T-helper 22 cell (primary cell): ENCODE measurements around the gene MPV17L2.
A peak's percentile ranks its signal among the peaks of the same experiment; 100 is the strongest.
"Not testable (repeated sequence)": the region's sequence is repeated elsewhere in the genome, so short reads cannot be mapped to it uniquely, and the experiment has no call there.

Source experiments
- DNase-seq: peaks from one replicate; pipeline ENCODE4 v3.0.0-alpha.2; 2020; ENCODE audit warnings: low read depth

Gene MPV17L2

GRCh38 chr19:18193388-18194180, 566 bp downstream of the MPV17L2 start:
- no peak for DNase-seq

GRCh38 chr19:18194181-18194530, 1.1 kb downstream of the MPV17L2 start:
- DNase-seq = no peak

- DNase-seq = no peak
Measured at GRCh38 chr19:18194554-18195238, 1.7 kb downstream of the MPV17L2 start.

GRCh38 chr19:18196511-18196845, 3.5 kb downstream of the MPV17L2 start:
- DNase-seq = no peak

GRCh38 chr19:18197306-18197705, 4.3 kb downstream of the MPV17L2 start:
- DNase-seq = no peak

GRCh38 chr19:18197941-18198340, 4.9 kb downstream of the MPV17L2 start:
- no peak for DNase-seq

- no peak for DNase-seq
Measured at GRCh38 chr19:18198374-18198773, 5.4 kb downstream of the MPV17L2 start.

- DNase-seq = no peak
Measured at GRCh38 chr19:18202397-18202777, 9.4 kb downstream of the MPV17L2 start.

- no peak for DNase-seq
Measured at GRCh38 chr19:18202778-18203407, 9.9 kb downstream of the MPV17L2 start.

GRCh38 chr19:18203408-18203862, 10.4 kb downstream of the MPV17L2 start:
- no peak for DNase-seq

GRCh38 chr19:18203863-18204393, 10.9 kb downstream of the MPV17L2 start, which contains the start of gene RAB3A:
TSS of gene RAB3A (minus strand) at chr19:18204042. CDS start at chr19:18202740, 1,302 bp downstream.
- peak; percentile 100 for DNase-seq

- DNase-seq = no peak
Measured at GRCh38 chr19:18204394-18205199, 11.6 kb downstream of the MPV17L2 start.

- peak; percentile 27 for DNase-seq
Measured at GRCh38 chr19:18205200-18205892, 12.3 kb downstream of the MPV17L2 start.

GRCh38 chr19:18206018-18206417, 13.0 kb downstream of the MPV17L2 start:
- DNase-seq = no peak

GRCh38 chr19:18208098-18208951, 15.3 kb downstream of the MPV17L2 start:
- no peak for DNase-seq

- not testable (repeated sequence) for DNase-seq
Measured at GRCh38 chr19:18209912-18210311, 16.9 kb downstream of the MPV17L2 start.

- no peak for DNase-seq
Measured at GRCh38 chr19:18211683-18212082, 18.7 kb downstream of the MPV17L2 start.

GRCh38 chr19:18214779-18215433, 21.9 kb downstream of the MPV17L2 start:
- DNase-seq = no peak

- DNase-seq = no peak
Measured at GRCh38 chr19:18216789-18217188, 23.8 kb downstream of the MPV17L2 start.

- no peak for DNase-seq
Measured at GRCh38 chr19:18218159-18218558, 25.1 kb downstream of the MPV17L2 start.
